Mucosa of rectum (tissue), 2 donors: ENCODE data around the gene MCRIP1.

ENCODE experiments used
- H3K27ac ChIP-seq, 2 donors: one replicate each; pipeline ENCODE4 v1.7.0; 2013; ENCODE audit warnings: inconsistent platforms in 2 of 2, low read depth in 2 of 2, low read length in 2 of 2
- H3K27me3 ChIP-seq, 2 donors: one replicate each; pipeline ENCODE4 v1.7.0; 2013; ENCODE audit warnings: low read length in 2 of 2; ENCODE audit not compliant: control insufficient read depth in 2 of 2, insufficient read depth in 2 of 2
- H3K36me3 ChIP-seq, 2 donors: one replicate each; pipeline ENCODE4 v1.7.0; 2013; ENCODE audit warnings: low read length in 2 of 2; ENCODE audit not compliant: control insufficient read depth in 2 of 2, insufficient read depth in 2 of 2
- H3K4me1 ChIP-seq, 2 donors: one replicate each; pipeline ENCODE4 v1.7.0; 2013; ENCODE audit warnings: low read length in 2 of 2, mild to moderate bottlenecking in 1 of 2; ENCODE audit not compliant: control insufficient read depth in 2 of 2, insufficient read depth in 2 of 2
- H3K4me3 ChIP-seq, 2 donors: one replicate each; pipeline ENCODE4 v1.7.0; 2013; ENCODE audit warnings: low read length in 2 of 2
- H3K9ac ChIP-seq, 2 donors: one replicate each; pipeline ENCODE4 v1.7.0; 2013; ENCODE audit warnings: low read length in 2 of 2, low read depth in 1 of 2, mild to moderate bottlenecking in 1 of 2
- H3K9me3 ChIP-seq, 2 donors: one replicate each; pipeline ENCODE4 v1.7.0; 2013; ENCODE audit warnings: low read length in 2 of 2; ENCODE audit not compliant: control insufficient read depth in 2 of 2
- donor health status: healthy.
- donor health status: Normal muscosa, but diverticular disease.

The MCRIP1 gene

GRCh38 chr17:81821147-81821546, 11.9 kb downstream of the MCRIP1 start:
- Histone ChIP-seq H3K36me3 (no peaks in the 10 kb centered on the region), H3K4me3 (peak overlapping the region in 1 of 2 donors; percentile 17), H3K27ac (peak overlapping the region; percentile 96 to 97), H3K4me1 (peaks cover 23 to 26% of the 10 kb centered on the region in 2 donors), H3K9ac (peak overlapping the region; percentile 60 to 69), H3K9me3 (no peaks in the 10 kb centered on the region), H3K27me3 (no peaks in the 10 kb centered on the region)

GRCh38 chr17:81819708-81820107, 13.4 kb downstream of the MCRIP1 start:
- Histone ChIP-seq H3K27ac (no peak overlapping the region), H3K4me3 (no peak overlapping the region), H3K36me3 (no peaks in the 10 kb centered on the region), H3K9ac (no peak overlapping the region), H3K4me1 (peaks cover 23 to 26% of the 10 kb centered on the region in 2 donors), H3K27me3 (no peaks in the 10 kb centered on the region), H3K9me3 (no peaks in the 10 kb centered on the region)

- no peaks in the 10 kb centered on the region for H3K36me3 ChIP-seq
- H3K4me3 ChIP-seq = no peak overlapping the region
- H3K9me3 ChIP-seq = no peaks in the 10 kb centered on the region
- no peaks in the 10 kb centered on the region for H3K27me3 ChIP-seq
- H3K4me1 ChIP-seq = peaks cover 23 to 26% of the 10 kb centered on the region in 2 donors
- H3K9ac ChIP-seq = no peak overlapping the region
- H3K27ac ChIP-seq = no peak overlapping the region
Observed at GRCh38 chr17:81817758-81818147, 15.3 kb downstream of the MCRIP1 start.

GRCh38 chr17:81815646-81815986, 17.5 kb downstream of the MCRIP1 start:
- peak overlapping the region in 1 of 2 donors; percentile 65 for H3K9ac ChIP-seq
- H3K4me3 ChIP-seq = no peak overlapping the region
- H3K27ac ChIP-seq = no peak overlapping the region
- H3K4me1 ChIP-seq = peaks cover 7 to 8% of the 10 kb centered on the region in 2 donors
- no peaks in the 10 kb centered on the region for H3K27me3 ChIP-seq
- no peaks in the 10 kb centered on the region for H3K36me3 ChIP-seq
- H3K9me3 ChIP-seq = no peaks in the 10 kb centered on the region

- Histone ChIP-seq H3K27me3 (peaks cover 0 to 4% of the 10 kb centered on the region in 2 donors), H3K27ac (no peak overlapping the region), H3K9me3 (no peaks in the 10 kb centered on the region), H3K4me1 (peaks cover 7 to 8% of the 10 kb centered on the region in 2 donors), H3K36me3 (no peaks in the 10 kb centered on the region), H3K9ac (peak overlapping the region in 1 of 2 donors; percentile 65), H3K4me3 (no peak overlapping the region)
Observed at GRCh38 chr17:81814748-81815645, 18.1 kb downstream of the MCRIP1 start.

GRCh38 chr17:81813861-81814683, 19.0 kb downstream of the MCRIP1 start:
- H3K27ac ChIP-seq = no peak overlapping the region
- H3K9me3 ChIP-seq = no peaks in the 10 kb centered on the region
- peaks cover 2 to 9% of the 10 kb centered on the region in 2 donors for H3K27me3 ChIP-seq
- no peak overlapping the region for H3K9ac ChIP-seq
- peaks cover 7 to 8% of the 10 kb centered on the region in 2 donors for H3K4me1 ChIP-seq
- H3K4me3 ChIP-seq = no peak overlapping the region
- H3K36me3 ChIP-seq = no peaks in the 10 kb centered on the region

- Histone ChIP-seq H3K4me1 (peaks cover 7 to 8% of the 10 kb centered on the region in 2 donors), H3K9ac (no peak overlapping the region), H3K9me3 (no peaks in the 10 kb centered on the region), H3K27me3 (peaks cover 4 to 12% of the 10 kb centered on the region in 2 donors), H3K4me3 (no peak overlapping the region), H3K27ac (no peak overlapping the region), H3K36me3 (no peaks in the 10 kb centered on the region)
Observed at GRCh38 chr17:81813371-81813684, 19.8 kb downstream of the MCRIP1 start.

GRCh38 chr17:81812571-81813370, 20.3 kb downstream of the MCRIP1 start:
- Histone ChIP-seq H3K4me1 (peaks cover 7 to 8% of the 10 kb centered on the region in 2 donors), H3K9ac (no peak overlapping the region), H3K27me3 (peaks cover 6 to 18% of the 10 kb centered on the region in 2 donors), H3K27ac (no peak overlapping the region), H3K36me3 (no peaks in the 10 kb centered on the region), H3K9me3 (no peaks in the 10 kb centered on the region), H3K4me3 (no peak overlapping the region)

- Histone ChIP-seq H3K4me3 (no peak overlapping the region), H3K27me3 (peaks cover 9 to 26% of the 10 kb centered on the region in 2 donors), H3K9ac (no peak overlapping the region)
Observed at GRCh38 chr17:81811705-81812570, 21.2 kb downstream of the MCRIP1 start.

More at GRCh38 chr17:81811705-81812570, 21.2 kb downstream of the MCRIP1 start:
- H3K4me1 ChIP-seq = peaks cover 7 to 8% of the 10 kb centered on the region in 2 donors
- no peak overlapping the region for H3K27ac ChIP-seq
- H3K9me3 ChIP-seq = no peaks in the 10 kb centered on the region
- H3K36me3 ChIP-seq = no peaks in the 10 kb centered on the region
